Large intestine (tissue), 3 donors: ENCODE measurements around the gene CUL5. TPM values are rescaled to one million over a fixed set of nuclear protein-coding genes. Genes with fewer than 3 reads are reported as not detected.

ENCODE experiments used
- DNase-seq, 2 donors: peaks; one replicate each; pipeline versions ENCODE4 v3.0.0 to v3.0.0-alpha.2; 2013
- H3K27ac ChIP-seq: one replicate; pipeline ENCODE4 v1.5.1; 2013; ENCODE audit warnings: low read length
- H3K27me3 ChIP-seq: 2 replicates; pipeline ENCODE4 v1.6.1; 2013; ENCODE audit warnings: low read length; ENCODE audit not compliant: control insufficient read depth, insufficient read depth
- H3K36me3 ChIP-seq: 2 replicates; pipeline ENCODE4 v1.6.1; 2013; ENCODE audit warnings: low read length; ENCODE audit not compliant: control insufficient read depth, insufficient read depth
- H3K4me1 ChIP-seq: one replicate; pipeline ENCODE4 v1.6.1; 2013; ENCODE audit warnings: low read length; ENCODE audit not compliant: control insufficient read depth, insufficient read depth
- H3K4me3 ChIP-seq: one replicate; pipeline ENCODE4 v1.5.1; 2013; ENCODE audit warnings: low read length
- H3K9me3 ChIP-seq: one replicate; pipeline ENCODE4 v1.6.1; 2013; ENCODE audit warnings: mild to moderate bottlenecking, low read depth, low read length, moderate library complexity; ENCODE audit not compliant: control insufficient read depth
- WGBS: methylation state at CpG from one replicate; pipeline ENCODE4 v1.1.5; 2013; ENCODE audit warnings: low lambda C conversion rate; ENCODE audit not compliant: insufficient coverage; 5-methylcytosine and 5-hydroxymethylcytosine counted together
- polyA plus RNA-seq: library from polyadenylated mRNA; unstranded; fragments of 120-200 nt; gene quantifications from one replicate; pipeline ENCODE4 v1.2.1, GENCODE V29; 2013

The CUL5 gene
- polyA plus RNA-seq, 1 donor = 25.8 TPM

DNA sequence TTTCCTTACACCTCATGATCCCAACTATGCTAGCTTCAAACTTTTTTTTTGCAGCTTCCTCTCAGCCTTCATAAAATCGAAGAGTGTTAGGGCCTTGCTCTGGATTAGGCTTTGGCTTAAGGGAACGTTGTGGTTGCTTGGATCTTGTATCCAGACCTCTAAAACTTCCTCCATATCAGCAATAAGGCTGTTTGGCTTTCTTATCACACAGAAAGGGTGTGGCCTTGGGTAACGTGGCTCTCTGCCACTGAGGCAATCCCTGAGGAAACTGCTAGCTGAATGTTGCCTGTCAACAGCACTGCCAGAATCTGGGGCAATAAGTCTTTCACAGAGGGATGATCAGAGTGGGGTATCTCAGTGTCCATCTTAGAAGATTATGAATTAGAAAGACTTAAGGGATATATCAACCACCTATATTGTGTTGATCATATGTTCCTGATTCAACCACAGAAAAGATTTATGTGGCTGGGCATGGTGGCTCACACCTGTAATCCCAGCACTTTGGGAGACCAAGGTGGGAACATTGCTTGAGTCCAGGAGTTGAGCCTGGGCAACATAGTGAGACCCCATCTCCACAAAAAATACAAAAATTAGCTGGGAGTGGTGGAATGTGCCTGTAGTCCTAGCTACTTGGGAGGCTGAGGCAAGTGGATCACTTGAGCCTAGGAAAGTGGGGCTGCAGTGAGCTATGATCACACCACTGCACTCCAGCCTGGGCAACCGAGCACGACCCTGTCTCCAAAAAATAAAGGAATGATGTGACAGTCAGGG, 12.5 kb upstream of the CUL5 start:
- no peak for DNase-seq
- Histone ChIP-seq H3K9me3 (no peaks in the 10 kb centered on the region), H3K27me3 (no peaks in the 10 kb centered on the region), H3K36me3 (no peaks in the 10 kb centered on the region), H3K27ac (no peak overlapping the region), H3K4me3 (no peak overlapping the region), H3K4me1 (no peaks in the 10 kb centered on the region)
- WGBS = no CpG with 5 or more reads among the region's 5 CpGs

DNA sequence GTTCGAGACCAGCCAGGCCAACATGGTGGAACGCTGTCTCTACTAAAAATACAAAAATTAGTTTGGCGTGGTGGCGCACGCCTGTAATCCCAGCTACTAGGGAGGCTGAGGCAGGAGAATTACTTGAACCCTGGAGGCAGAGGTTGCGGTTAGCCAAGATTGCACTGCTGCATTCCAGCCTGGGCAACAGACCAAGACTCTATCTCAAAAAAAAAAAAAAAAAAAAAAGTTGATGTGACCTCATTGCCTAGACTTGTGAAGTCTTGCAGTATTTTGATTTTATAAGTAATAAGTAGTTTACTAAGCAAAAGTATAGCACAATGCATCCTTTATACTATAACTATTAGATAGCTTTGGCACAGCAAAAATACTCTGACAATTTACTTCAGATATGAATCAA, 9.9 kb upstream of the CUL5 start:
- no CpG with 5 or more reads among the region's 6 CpGs for WGBS
- H3K36me3 ChIP-seq = no peaks in the 10 kb centered on the region

DNA sequence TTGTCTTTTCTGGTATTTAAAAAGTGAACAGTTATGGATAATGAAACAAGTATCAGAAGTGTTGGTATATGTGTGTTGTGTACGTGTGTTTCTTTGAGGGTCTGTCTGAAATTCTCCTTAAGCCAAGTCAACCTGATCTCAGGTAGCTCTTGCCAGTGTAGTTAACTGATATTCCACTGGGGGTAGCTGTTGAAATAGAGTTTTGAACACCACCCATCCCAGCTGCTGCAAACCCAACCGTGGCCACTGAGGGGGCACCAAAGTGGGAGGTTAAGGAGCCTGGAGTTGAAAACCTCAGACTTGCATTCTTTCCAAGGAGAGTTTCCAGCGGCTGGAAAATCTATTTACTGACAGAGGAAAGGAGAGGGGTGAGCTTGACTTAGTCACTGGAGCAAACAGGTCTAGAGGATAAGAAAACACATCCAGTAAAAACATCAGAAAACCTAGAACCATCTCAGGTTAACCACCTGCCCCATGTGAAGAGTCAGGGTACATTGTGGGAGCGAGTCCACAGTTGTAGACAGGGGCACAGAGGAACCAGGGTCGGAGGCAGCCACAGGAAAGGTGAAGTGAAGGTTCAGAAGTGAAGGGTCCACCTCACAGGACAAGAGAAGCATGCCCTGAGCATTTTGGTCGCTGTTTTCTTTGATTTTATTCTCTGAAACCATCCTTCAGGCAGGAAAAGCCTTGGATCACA, 8.8 kb upstream of the CUL5 start:
- WGBS = 0% methylated on average over 1 of the region's 6 CpGs
- no peaks in the 10 kb centered on the region for H3K36me3 ChIP-seq
- H3K4me3 ChIP-seq = no peak overlapping the region
- H3K27me3 ChIP-seq = no peaks in the 10 kb centered on the region
- H3K4me1 ChIP-seq = no peaks in the 10 kb centered on the region
- no peak overlapping the region for H3K27ac ChIP-seq
- peak; percentile 13 to 17 for DNase-seq
- no peaks in the 10 kb centered on the region for H3K9me3 ChIP-seq

More for the DNA sequence above, 9.9 kb upstream of the CUL5 start:
- DNase-seq = no peak
- Histone ChIP-seq H3K27me3 (no peaks in the 10 kb centered on the region), H3K27ac (no peak overlapping the region), H3K9me3 (no peaks in the 10 kb centered on the region), H3K4me3 (no peak overlapping the region), H3K4me1 (no peaks in the 10 kb centered on the region)

DNA sequence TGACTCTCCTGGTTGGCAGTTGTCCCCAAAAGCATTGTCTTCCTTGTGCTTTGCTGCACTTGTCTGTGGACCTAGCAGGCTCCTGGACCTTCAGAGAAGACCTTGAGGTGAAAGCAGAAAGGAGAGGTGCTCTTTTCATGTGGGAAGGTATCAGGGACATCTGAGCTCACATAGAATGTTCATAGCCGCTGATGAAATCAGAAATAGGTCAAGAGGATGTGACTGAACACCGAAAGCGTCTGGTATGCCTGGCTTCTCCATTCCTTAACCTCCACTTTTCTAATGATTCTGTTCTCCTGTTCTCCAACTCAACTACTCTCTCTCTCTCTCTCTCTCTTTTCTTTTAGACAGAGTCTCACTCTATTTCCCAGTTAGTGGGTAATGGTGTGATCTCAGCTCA, 6.2 kb upstream of the CUL5 start:
- WGBS = 90% methylated on average over 2 of the region's 3 CpGs
- DNase-seq = no peak
- H3K9me3 ChIP-seq = no peaks in the 10 kb centered on the region
- H3K27ac ChIP-seq = no peak overlapping the region
- no peaks in the 10 kb centered on the region for H3K27me3 ChIP-seq
- no peaks in the 10 kb centered on the region for H3K4me1 ChIP-seq
- no peaks in the 10 kb centered on the region for H3K36me3 ChIP-seq
- H3K4me3 ChIP-seq = no peak overlapping the region

DNA sequence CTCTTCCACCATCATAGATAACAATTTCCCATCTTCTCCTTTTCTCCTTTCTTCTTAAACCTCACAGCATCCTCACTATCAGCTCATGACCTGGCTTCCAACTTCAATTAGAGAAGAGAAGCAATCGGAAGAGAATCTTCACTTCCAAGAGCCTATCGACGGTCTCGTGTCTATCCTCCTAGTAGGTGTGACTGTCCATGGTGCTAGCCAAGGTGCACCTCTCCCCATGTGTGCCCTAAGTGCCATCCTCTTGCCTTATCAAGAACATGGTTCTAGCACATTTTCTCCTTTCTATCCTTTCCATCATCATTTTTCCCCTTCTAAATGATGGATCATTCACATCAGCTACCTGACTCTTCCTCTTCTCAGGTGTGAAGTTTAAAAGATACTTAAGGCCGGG, 5.1 kb upstream of the CUL5 start:
- Histone ChIP-seq H3K36me3 (no peaks in the 10 kb centered on the region), H3K27me3 (no peaks in the 10 kb centered on the region), H3K9me3 (no peaks in the 10 kb centered on the region), H3K4me3 (no peak overlapping the region), H3K27ac (no peak overlapping the region), H3K4me1 (no peaks in the 10 kb centered on the region)
- no CpG with 5 or more reads among the region's 5 CpGs for WGBS
- DNase-seq = no peak

DNA sequence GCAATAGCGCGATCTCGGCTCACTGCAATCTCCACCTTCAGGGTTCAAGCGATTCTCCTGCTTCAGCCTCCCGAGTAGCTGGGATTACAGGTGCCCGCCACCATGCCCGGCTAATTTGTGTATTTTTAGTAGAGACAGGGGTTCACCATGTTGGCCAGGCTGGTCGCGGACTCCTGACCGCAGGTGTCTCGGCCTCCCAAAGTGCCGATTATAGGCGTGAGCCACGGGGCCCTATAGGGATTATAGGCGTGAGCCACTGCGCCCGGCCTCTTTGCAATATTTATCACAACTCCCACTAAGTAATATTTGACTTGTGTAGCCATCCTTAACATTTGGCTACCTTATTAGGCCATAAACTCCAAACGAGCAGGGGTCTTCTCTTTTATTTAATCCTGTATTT, 879 bp upstream of the CUL5 start:
- Histone ChIP-seq H3K27ac (no peak overlapping the region), H3K9me3 (no peaks in the 10 kb centered on the region), H3K4me3 (no peak overlapping the region), H3K27me3 (no peaks in the 10 kb centered on the region), H3K4me1 (no peaks in the 10 kb centered on the region), H3K36me3 (no peaks in the 10 kb centered on the region)
- 71% methylated on average over 1 of the region's 18 CpGs for WGBS
- no peak for DNase-seq

DNA sequence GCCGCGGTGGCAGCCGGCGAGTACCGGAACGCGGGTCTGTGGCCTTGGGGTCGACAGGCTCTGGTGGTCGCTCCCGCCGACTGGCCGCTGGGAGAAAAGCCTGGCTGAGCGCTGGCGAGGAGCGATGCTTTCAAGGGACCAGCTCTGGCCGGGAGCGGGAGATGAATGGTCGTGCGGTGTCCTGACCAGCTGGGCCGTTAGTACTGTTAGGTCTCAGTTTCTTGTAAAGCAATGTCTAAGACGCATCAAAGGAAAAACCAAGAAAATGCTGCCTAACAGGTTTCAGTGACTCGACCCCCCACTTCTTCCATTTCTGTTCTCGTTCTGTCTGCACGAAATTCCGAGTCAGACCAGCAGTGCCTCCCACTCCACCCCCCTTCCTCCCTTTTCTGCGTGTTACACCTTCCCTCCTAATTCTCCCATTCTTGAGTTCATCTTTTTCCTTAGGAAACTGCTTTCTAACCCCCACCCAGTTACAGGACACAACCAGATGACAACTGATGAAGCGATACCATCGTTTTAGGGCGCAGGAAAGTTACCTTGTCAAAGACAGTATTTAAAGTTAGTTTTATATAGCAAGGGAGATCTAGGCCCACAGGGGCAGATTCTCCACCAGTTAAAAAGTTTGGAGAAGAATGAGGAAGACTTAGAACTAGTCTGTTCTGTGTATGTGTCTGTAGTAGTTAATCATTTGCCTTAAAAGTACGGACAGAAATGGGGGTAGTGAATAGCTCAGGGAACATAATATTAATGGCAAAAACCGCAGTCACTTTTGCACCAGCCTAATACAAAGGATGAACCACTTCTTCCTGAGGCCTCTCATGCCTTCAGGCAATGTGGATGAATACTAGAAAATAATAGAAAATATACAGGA, 1.0 kb downstream of the CUL5 start:
- peak overlapping the region; percentile 98 for H3K27ac ChIP-seq
- H3K4me1 ChIP-seq = no peaks in the 10 kb centered on the region
- no peaks in the 10 kb centered on the region for H3K36me3 ChIP-seq
- no peak for DNase-seq
- no peaks in the 10 kb centered on the region for H3K27me3 ChIP-seq
- no CpG with 5 or more reads among the region's 31 CpGs for WGBS
- H3K4me3 ChIP-seq = peak overlapping the region; percentile 95
- no peaks in the 10 kb centered on the region for H3K9me3 ChIP-seq

DNA sequence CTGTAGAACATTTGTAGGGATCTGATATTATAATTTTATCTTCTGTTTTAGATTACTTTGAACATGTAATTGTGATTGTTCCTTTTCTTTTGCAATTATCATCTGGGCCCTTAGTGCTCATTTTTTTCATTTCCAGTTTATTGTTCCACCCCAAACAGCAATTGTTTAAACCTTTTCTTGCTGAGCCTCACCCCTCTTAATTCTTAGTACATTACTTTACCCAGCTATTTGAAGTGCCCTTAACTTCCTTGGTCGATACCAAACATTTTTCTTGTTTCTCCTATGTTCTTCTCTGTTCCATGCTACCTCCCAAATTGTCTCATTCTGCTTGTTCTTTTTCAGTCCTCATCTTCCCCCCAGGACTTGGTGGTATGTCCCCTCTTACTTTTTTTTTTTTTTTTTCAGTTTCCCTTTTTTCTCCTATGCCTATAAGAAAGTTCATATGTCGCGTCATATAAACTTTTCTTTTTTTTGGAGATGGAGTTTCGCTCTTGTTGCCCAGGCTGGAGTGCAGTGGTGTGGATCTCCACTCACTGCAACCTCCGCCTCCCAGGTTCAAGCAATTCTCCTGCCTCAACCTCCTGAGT, 3.5 kb downstream of the CUL5 start:
- WGBS = 94% methylated on average over 3 of the region's 5 CpGs
- Histone ChIP-seq H3K27ac (no peak overlapping the region), H3K36me3 (no peaks in the 10 kb centered on the region), H3K4me3 (no peak overlapping the region), H3K27me3 (no peaks in the 10 kb centered on the region), H3K4me1 (no peaks in the 10 kb centered on the region), H3K9me3 (no peaks in the 10 kb centered on the region)
- no peak for DNase-seq

DNA sequence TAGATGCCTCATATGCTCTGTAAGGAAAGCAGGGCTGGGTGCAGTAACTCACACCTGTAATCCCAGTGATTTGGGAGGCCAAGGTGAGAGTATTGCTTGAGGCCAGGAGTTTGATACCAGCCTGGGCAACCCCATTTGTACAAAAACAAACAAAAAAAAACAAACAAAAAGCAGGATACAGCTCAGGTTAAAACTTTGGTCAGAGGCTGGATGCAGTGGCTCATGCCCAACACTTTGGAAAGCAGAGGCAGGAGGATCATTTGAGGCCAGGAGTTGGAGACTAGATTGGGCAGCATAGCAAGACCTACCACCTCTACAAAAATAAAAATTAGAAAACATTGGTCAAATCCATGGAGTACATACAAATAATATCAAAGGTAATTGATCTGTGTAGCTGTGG, 7.9 kb downstream of the CUL5 start:
- Histone ChIP-seq H3K36me3 (no peaks in the 10 kb centered on the region), H3K27me3 (no peaks in the 10 kb centered on the region), H3K4me1 (no peaks in the 10 kb centered on the region), H3K4me3 (no peak overlapping the region), H3K9me3 (no peaks in the 10 kb centered on the region), H3K27ac (no peak overlapping the region)
- no peak for DNase-seq

DNA sequence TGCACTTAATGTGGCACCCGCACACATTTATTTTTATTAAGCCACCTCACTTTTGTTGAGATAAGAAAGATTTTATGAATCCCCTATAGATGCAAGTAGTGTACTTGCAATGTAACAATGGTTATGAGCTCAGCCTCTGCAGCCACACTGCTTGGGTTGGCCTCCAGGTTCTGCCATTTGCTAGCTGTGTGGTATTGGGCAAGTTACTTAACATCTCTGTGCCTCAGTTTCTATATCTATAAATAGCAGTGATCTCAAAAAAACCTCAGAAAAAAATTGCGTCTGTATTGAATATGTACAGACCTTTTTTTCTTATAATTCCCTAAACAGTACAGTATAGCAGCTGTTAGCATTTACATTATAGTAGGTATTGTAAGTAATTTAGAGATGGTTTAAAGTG, 10.0 kb downstream of the CUL5 start:
- Histone ChIP-seq H3K36me3 (no peaks in the 10 kb centered on the region), H3K27ac (no peak overlapping the region), H3K4me1 (no peaks in the 10 kb centered on the region), H3K27me3 (no peaks in the 10 kb centered on the region), H3K9me3 (no peaks in the 10 kb centered on the region), H3K4me3 (no peak overlapping the region)
- no CpG with 5 or more reads among the region's 2 CpGs for WGBS
- no peak for DNase-seq
